Measurements from ENCODE around the gene SLC23A3.

SLC23A3 gene

GRCh38 chr2:219169930-219170654 lies at the start of gene SLC23A3:
SLC23A3 (minus strand) TSS chr2:219170029; CDS start chr2:219169984, 45 bp downstream.
- DNase-seq, result no peak

GRCh38 chr2:219218732-219219701 lies 49.2 kb upstream of the SLC23A3 start, which contains the start of gene ABCB6:
ABCB6 (minus strand) TSS chr2:219218958; CDS start chr2:219218673, 285 bp downstream.
- DNase-seq, result peak; percentile 39

GRCh38 chr2:219218217-219218731 lies 48.4 kb upstream of the SLC23A3 start:
- DNase-seq, result no peak

DNA sequence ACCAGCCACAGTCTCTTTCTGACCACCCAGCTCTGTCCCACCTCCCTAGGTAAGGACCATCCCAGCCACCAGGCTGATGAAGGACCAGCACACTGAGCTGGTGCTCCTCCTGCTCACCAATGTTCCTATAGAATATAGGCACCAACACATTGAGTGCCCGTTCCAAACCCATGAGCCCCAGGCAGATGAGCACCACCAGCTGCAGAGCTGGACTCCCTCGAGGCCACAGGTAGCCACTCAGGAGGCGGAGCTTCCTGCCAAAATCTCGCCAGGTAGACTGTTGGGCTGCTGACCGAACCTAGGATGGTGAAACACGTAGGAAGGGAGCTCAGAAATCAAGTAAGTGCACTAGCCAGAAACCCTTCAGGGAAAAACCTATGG lies 46.7 kb upstream of the SLC23A3 start:
- no peak for DNase-seq

GRCh38 chr2:219215871-219216534 lies 46.2 kb upstream of the SLC23A3 start:
- no peak for DNase-seq

- no peak for DNase-seq
Measured at GRCh38 chr2:219214786-219215185, 45.0 kb upstream of the SLC23A3 start.

- no peak for DNase-seq
Measured at GRCh38 chr2:219214141-219214540, 44.3 kb upstream of the SLC23A3 start.

GRCh38 chr2:219213486-219214071 lies 43.8 kb upstream of the SLC23A3 start:
- no peak for DNase-seq

GRCh38 chr2:219213026-219213415 lies 43.2 kb upstream of the SLC23A3 start:
- no peak for DNase-seq

DNA sequence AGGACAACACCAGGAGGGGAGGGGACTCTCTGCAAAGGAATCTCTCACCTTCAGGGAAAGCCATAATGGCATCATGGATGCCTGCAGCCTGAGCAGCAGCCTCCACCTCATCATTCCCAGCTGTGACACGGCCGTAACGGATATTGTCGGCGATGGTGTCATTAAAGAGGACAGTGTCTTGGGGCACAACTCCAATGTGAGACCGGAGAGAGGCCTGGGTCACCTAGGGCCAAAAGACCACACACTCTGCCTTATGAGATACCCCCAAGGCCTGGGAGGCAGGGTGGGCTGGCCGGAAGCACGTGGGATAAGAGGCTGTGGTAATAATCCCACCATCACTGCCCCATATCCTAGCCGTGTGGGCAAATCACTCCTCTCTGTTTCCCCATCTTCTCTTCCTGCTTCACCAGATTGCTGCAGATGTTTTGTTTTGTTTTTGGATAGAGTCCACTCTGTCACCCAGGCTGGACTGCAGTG lies 41.1 kb upstream of the SLC23A3 start:
- no peak for DNase-seq

GRCh38 chr2:219210196-219210885 lies 40.5 kb upstream of the SLC23A3 start:
- no peak for DNase-seq

GRCh38 chr2:219209236-219210195 lies 39.7 kb upstream of the SLC23A3 start:
- peak; percentile 73 for DNase-seq

GRCh38 chr2:219207884-219208740 lies 38.3 kb upstream of the SLC23A3 start:
- DNase-seq, result no peak

DNA sequence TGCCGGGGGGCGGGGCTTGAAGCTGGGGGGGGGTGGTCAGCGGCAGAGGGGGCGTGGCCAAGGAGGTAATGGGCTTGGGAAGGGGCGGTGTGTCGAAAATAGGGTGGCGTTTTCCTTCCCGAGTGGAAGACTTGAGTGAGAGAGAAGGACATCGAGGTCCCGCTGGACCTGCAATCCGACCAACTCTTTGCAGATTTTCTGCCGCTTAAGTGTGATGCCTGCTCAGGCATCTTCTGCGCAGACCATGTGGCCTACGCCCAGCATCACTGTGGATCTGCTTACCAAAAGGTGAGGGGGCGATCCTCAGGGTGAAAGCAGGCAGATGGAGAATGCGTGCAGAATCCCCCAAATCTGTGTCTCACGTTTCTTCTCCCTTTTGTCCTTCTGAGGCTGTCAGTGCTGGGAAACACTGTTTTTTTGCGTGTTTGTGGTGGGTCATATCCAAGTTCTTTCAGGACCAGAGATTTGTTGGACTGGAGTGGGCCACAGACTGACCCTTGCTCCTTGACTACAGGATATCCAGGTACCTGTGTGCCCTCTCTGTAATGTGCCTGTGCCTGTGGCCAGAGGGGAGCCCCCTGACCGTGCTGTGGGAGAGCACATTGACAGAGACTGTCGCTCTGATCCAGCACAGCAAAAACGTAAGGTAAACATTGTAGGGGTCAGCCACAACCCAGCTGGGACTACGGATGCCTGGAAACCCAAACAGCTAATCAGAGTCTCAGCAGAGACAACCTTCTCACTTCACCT lies 37.5 kb upstream of the SLC23A3 start:
- no peak for DNase-seq

GRCh38 chr2:219206328-219207133 lies 36.7 kb upstream of the SLC23A3 start, which contains the start of gene ZFAND2B:
ZFAND2B (plus strand) TSS chr2:219206782; CDS start chr2:219206988, 206 bp downstream.
- DNase-seq, result peak; percentile 86

DNA sequence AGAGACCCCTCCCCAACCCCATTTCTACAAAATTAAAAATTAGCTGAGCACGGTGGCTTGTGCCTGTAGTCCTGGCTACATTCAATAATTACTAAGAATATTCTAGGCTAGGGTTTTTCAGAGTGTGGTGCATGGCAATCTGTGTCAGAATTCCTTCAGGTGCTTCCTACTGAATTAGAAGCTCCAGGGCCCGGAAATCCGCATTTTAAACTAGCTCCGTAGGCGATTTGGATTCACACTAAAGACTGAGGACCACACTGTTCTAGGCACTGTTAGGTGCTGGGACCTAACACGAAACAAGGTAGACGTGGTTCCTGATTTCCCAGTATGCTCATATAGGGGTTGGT lies 36.1 kb upstream of the SLC23A3 start:
- no peak for DNase-seq

DNA sequence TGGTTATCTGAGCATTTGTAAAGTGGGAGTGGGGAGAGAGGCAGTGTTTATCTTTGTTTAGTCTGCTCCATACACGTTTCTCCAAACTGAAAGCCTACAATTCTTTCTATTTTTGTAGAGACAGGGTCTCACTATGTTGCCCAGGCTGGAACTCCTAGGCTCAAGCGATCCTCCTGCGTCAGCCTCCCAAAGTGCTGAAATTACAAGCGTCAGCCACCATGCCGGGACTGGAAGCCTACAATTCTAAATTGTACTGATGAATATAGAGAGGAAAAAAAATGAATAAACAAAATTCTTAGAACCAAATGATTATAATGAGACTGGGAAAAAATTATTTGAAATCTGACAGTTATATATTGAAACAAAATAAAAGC lies 35.3 kb upstream of the SLC23A3 start:
- DNase-seq, result no peak
